IMR-90 (cell line): ENCODE data around the gene STARD3. TPM values are rescaled to one million over a fixed set of nuclear protein-coding genes. Genes with fewer than 3 reads are reported as not detected.

Experiments used
- ATAC-seq: fragments of 200-7000 bp; cut with Tn5 transposase; 2 replicates; pipeline ENCODE4 v1.9.1; 2020; ENCODE audit warnings: low read depth, mild to moderate bottlenecking, moderate library complexity
- BruUV-seq: library from RNA; stranded (reverse); fragments of 400-500 nt; replicated peaks from 2 replicates; lab custom pipeline; 2021; lab: Mats Ljungman, UMichigan
- CTCF ChIA-PET: fragments of 300-600 bp; formaldehyde crosslinking; extraction: SDS; loops from one replicate; lab custom pipeline; 2021; ENCODE audit warnings: antibody characterized with exemption; lab: Yijun Ruan, JAX
- POLR2A ChIA-PET: fragments of 300-600 bp; sonication (Branson Sonifier 250); formaldehyde crosslinking; loops from one replicate; lab custom pipeline; 2022; ENCODE audit warnings: antibody characterized with exemption; ENCODE audit not compliant: unreplicated experiment; lab: Charles Lee
- DNase-seq: peaks from one replicate; pipeline ENCODE4 v3.0.0; 2013
- H2AFZ ChIP-seq: replicated peaks from 2 replicates; pipeline ENCODE3; 2013; ENCODE audit warnings: low read length, mild to moderate bottlenecking; ENCODE audit not compliant: poor library complexity
- H2AK5ac ChIP-seq: 2 replicates; pipeline ENCODE4 v1.6.1; 2013; ENCODE audit warnings: low read depth, low read length, inconsistent platforms
- H2AK9ac ChIP-seq: replicated peaks from 2 replicates; pipeline ENCODE3; 2013; ENCODE audit warnings: mild to moderate bottlenecking, low read depth, low read length, moderate library complexity; ENCODE audit not compliant: poor library complexity
- H2BK120ac ChIP-seq: 2 replicates; pipeline ENCODE4 v1.6.1; 2013; ENCODE audit warnings: low read depth, low read length, inconsistent platforms
- H2BK15ac ChIP-seq: 3 replicates; pipeline ENCODE4 v1.6.1; 2013; ENCODE audit warnings: low read depth, low read length, inconsistent platforms
- H2BK20ac ChIP-seq: 2 replicates; pipeline ENCODE4 v1.6.1; 2013; ENCODE audit warnings: low read depth, mild to moderate bottlenecking, inconsistent platforms, low read length, moderate library complexity
- H2BK5ac ChIP-seq: 2 replicates; pipeline ENCODE4 v1.6.1; 2013; ENCODE audit warnings: mild to moderate bottlenecking, low read depth, low read length, inconsistent platforms; ENCODE audit not compliant: poor library complexity, severe bottlenecking
- H3K14ac ChIP-seq: replicated peaks from 2 replicates; pipeline ENCODE4 v1.6.1; 2013; ENCODE audit warnings: low read depth, low read length, inconsistent platforms
- H3K18ac ChIP-seq: 2 replicates; pipeline ENCODE4 v1.6.1; 2013; ENCODE audit warnings: low read depth, low read length, control low read depth
- H3K23ac ChIP-seq: 2 replicates; pipeline ENCODE4 v1.6.1; 2013; ENCODE audit warnings: low read depth, low read length, inconsistent platforms
- H3K27ac ChIP-seq: 2 replicates; pipeline ENCODE4 v1.5.1; 2013; ENCODE audit warnings: mild to moderate bottlenecking, control low read depth, low read length; ENCODE audit not compliant: insufficient read depth
- H3K27me3 ChIP-seq: 2 replicates; pipeline ENCODE4 v1.6.1; 2013; ENCODE audit warnings: low read length; ENCODE audit not compliant: control insufficient read depth, insufficient read depth
- H3K36me3 ChIP-seq: 2 replicates; pipeline ENCODE4 v1.6.1; 2013; ENCODE audit warnings: low read length, mixed read lengths; ENCODE audit not compliant: control insufficient read depth, insufficient read depth
- H3K4ac ChIP-seq: 2 replicates; pipeline ENCODE4 v1.6.1; 2013; ENCODE audit warnings: low read depth, low read length, inconsistent platforms
- H3K4me1 ChIP-seq: 2 replicates; pipeline ENCODE4 v1.6.1; 2013; ENCODE audit warnings: low read length, mixed read lengths; ENCODE audit not compliant: control insufficient read depth, insufficient read depth
- H3K4me2 ChIP-seq: 2 replicates; pipeline ENCODE4 v1.6.1; 2013; ENCODE audit warnings: low read depth, mild to moderate bottlenecking, control low read depth, low read length, moderate library complexity
- H3K4me3 ChIP-seq: 2 replicates; pipeline ENCODE4 v1.5.1; 2013; ENCODE audit warnings: low read depth, mild to moderate bottlenecking, control low read depth, low read length, moderate library complexity; ENCODE audit not compliant: insufficient read depth
- H3K56ac ChIP-seq: 2 replicates; pipeline ENCODE4 v1.6.1; 2013; ENCODE audit warnings: low read length, inconsistent platforms; ENCODE audit not compliant: insufficient read depth; ENCODE audit errors: extremely low read depth
- H3K79me1 ChIP-seq, 2 experiments: 2 replicates each; pipeline ENCODE4 v1.6.1; 2013; ENCODE audit warnings: low read length in 2 of 2, inconsistent platforms in 1 of 2, low read depth in 1 of 2
- H3K9ac ChIP-seq: 2 replicates; pipeline ENCODE4 v1.6.1; 2013; ENCODE audit warnings: low read depth, low read length, control low read depth
- H3K9me1 ChIP-seq: 2 replicates; pipeline ENCODE4 v1.6.1; 2013; ENCODE audit warnings: low read length, inconsistent platforms; ENCODE audit not compliant: insufficient read depth
- H3K9me3 ChIP-seq: 2 replicates; pipeline ENCODE4 v1.6.1; 2013; ENCODE audit warnings: low read length; ENCODE audit not compliant: control insufficient read depth, insufficient read depth
- H4K20me1 ChIP-seq: 2 replicates; pipeline ENCODE4 v1.6.1; 2013; ENCODE audit warnings: low read length, inconsistent platforms; ENCODE audit not compliant: insufficient read depth
- H4K5ac ChIP-seq: 2 replicates; pipeline ENCODE4 v1.6.1; 2013; ENCODE audit warnings: mild to moderate bottlenecking, low read depth, low read length, control low read depth
- H4K8ac ChIP-seq, 2 experiments: 2 replicates each; pipeline ENCODE4 v1.6.1; 2013; ENCODE audit warnings: low read depth in 2 of 2, low read length in 2 of 2, control low read depth in 1 of 2, inconsistent platforms in 1 of 2
- H4K91ac ChIP-seq: 2 replicates; pipeline ENCODE4 v1.6.1; 2013; ENCODE audit warnings: low read depth, low read length, inconsistent platforms; ENCODE audit not compliant: insufficient read depth
- CEBPB ChIP-seq: IDR thresholded peaks from 2 replicates; pipeline ENCODE4 v1.6.1; 2012; ENCODE audit warnings: low read depth, low read length, improper control_type of control experiment
- CHD1 ChIP-seq: IDR thresholded peaks from 2 replicates; pipeline ENCODE4 v1.6.1; 2012; ENCODE audit warnings: low read depth, low read length, improper control_type of control experiment
- WGBS, 2 experiments: methylation state at CpG; one replicate each; pipeline versions ENCODE4 v1.1.5 to v1.1.7; 2013; ENCODE audit warnings: missing lambda C conversion rate in 2 of 2; ENCODE audit not compliant: insufficient read length in 1 of 2; ENCODE audit errors: extremely low coverage in 2 of 2; 5-methylcytosine and 5-hydroxymethylcytosine counted together
- dilution Hi-C: fragments of 300-500 bp; cut with HindIII; formaldehyde crosslinking; loops from one replicate; pipeline ENCODE4 v1.14.3; 2018; ENCODE audit warnings: low sequenced_read_pairs; ENCODE audit not compliant: unreplicated experiment
- in situ Hi-C: fragments of 300-500 bp; cut with MboI; formaldehyde crosslinking; loops from 3 replicates; pipeline ENCODE4 v1.14.3; 2019; ENCODE audit warnings: low sequenced_read_pairs, inconsistent platforms, mixed read lengths
- intact Hi-C: fragments of 100-400 bp; cut with micrococcal nuclease; formaldehyde crosslinking; loops from 2 replicates; pipeline ENCODE4 v1.10.0; 2022
- polyA plus RNA-seq, 3 experiments: library from polyadenylated mRNA; depleted of rRNA; stranded (reverse); fragments of >200 nt; gene quantifications; 2 replicates each; pipeline ENCODE4 v1.2.3, GENCODE V29; 2012; ENCODE audit warnings: low replicate concordance in 1 of 3
- total RNA-seq: library from RNA; depleted of rRNA; stranded (reverse); fragments of >200 nt; gene quantifications from 2 replicates; pipeline ENCODE4 v1.2.3, GENCODE V29; 2012

Gene STARD3
- total and polyA plus RNA-seq, 2 of the 4 experiments (the other 2 are of a cell fraction): 8.1 to 50.4 TPM

GRCh38 chr17:39640591-39641031 is 3.7 kb downstream of the STARD3 start:
- peaks cover 25% of the 10 kb centered on the region for H3K4me1 ChIP-seq
- no TSS peak for BruUV-seq
- WGBS, 2 experiments: no CpG with 5 or more reads among the region's 4 CpGs

More at GRCh38 chr17:39640591-39641031, 3.7 kb downstream of the STARD3 start:
- TF ChIP-seq CEBPB: no peak
- TF ChIP-seq CHD1: no peak
- Histone ChIP-seq H3K23ac (no peak overlapping the region), H4K20me1 (peaks cover 54% of the 10 kb centered on the region), H3K79me1 (peaks cover 43 to 94% of the 10 kb centered on the region in 2 experiments), H3K9me1 (peaks cover 49% of the 10 kb centered on the region), H4K5ac (no peak overlapping the region), H2BK15ac (no peak overlapping the region), H3K4ac (no peak overlapping the region), H2AK5ac (no peak overlapping the region), H3K27ac (no peak overlapping the region), H2AK9ac (no peak overlapping the region), H3K9ac (no peak overlapping the region), H3K36me3 (no peaks in the 10 kb centered on the region), H3K4me3 (no peak overlapping the region), H3K14ac (no peak overlapping the region), H3K18ac (no peak overlapping the region), H2BK5ac (no peak overlapping the region), H2AFZ (no peak overlapping the region), H4K91ac (no peak overlapping the region), H3K4me2 (no peak overlapping the region), H2BK120ac (no peak overlapping the region), H4K8ac (no peak overlapping the region), H3K9me3 (no peaks in the 10 kb centered on the region), H3K56ac (no peak overlapping the region), H2BK20ac (no peak overlapping the region), H3K27me3 (no peaks in the 10 kb centered on the region)
- in situ Hi-C loops (no loop called here), dilution Hi-C loops (no loop called here), intact Hi-C loops (no loop called here)
- no peak for ATAC-seq
- POLR2A ChIA-PET: no interaction called here
- CTCF ChIA-PET: no interaction called here
- no peak for DNase-seq
